ENCODE results near the gene SPAG7.
A peak's percentile ranks its signal among the peaks of the same experiment; 100 is the strongest.

Gene SPAG7

GRCh38 chr17:4967539-4968485, at the start of gene SPAG7:
TSS of gene SPAG7 (minus strand) at chr17:4967817. CDS start at chr17:4967804, 13 bp downstream.
- peak; percentile 83 to 87 for DNase-seq (ENCODE audit: low read depth in 2 of 2)

GRCh38 chr17:5014357-5014756, 46.7 kb upstream of the SPAG7 start:
- DNase-seq (ENCODE audit: low read depth in 2 of 2): no peak

GRCh38 chr17:5011928-5012327, 44.3 kb upstream of the SPAG7 start:
- no peak for DNase-seq (ENCODE audit: low read depth in 2 of 2)

- no peak for DNase-seq (ENCODE audit: low read depth in 2 of 2)
These were observed 35.7 kb upstream of the SPAG7 start for GRCh38 chr17:5003214-5003867.

- DNase-seq (ENCODE audit: low read depth in 2 of 2): no peak
These were observed 34.6 kb upstream of the SPAG7 start for GRCh38 chr17:5002121-5002788.

- no peak for DNase-seq (ENCODE audit: low read depth in 2 of 2)
These were observed 32.6 kb upstream of the SPAG7 start for GRCh38 chr17:5000237-5000639.

- DNase-seq (ENCODE audit: low read depth in 2 of 2): no peak
These were observed 31.9 kb upstream of the SPAG7 start for GRCh38 chr17:4999430-5000093.

GRCh38 chr17:4998732-4999429, 31.3 kb upstream of the SPAG7 start:
- no peak for DNase-seq (ENCODE audit: low read depth in 2 of 2)

- DNase-seq (ENCODE audit: low read depth in 2 of 2): no peak
These were observed 30.6 kb upstream of the SPAG7 start for GRCh38 chr17:4998027-4998731.

- DNase-seq (ENCODE audit: low read depth in 2 of 2): peak; percentile 81 to 86
These were observed 29.8 kb upstream of the SPAG7 start, which contains the start of the genes INCA1 and KIF1C for GRCh38 chr17:4997302-4998026. TSS of gene INCA1 (minus strand) at chr17:4997522. CDS start at chr17:4994437, 3,085 bp downstream. TSS of gene KIF1C (plus strand) at chr17:4997950. CDS start at chr17:5000247, 2,297 bp downstream.

- DNase-seq (ENCODE audit: low read depth in 2 of 2): no peak
These were observed 26.5 kb upstream of the SPAG7 start for GRCh38 chr17:4994081-4994595.

- DNase-seq (ENCODE audit: low read depth in 2 of 2): no peak
These were observed 20.4 kb upstream of the SPAG7 start for GRCh38 chr17:4987767-4988567.

- peak; percentile 78 to 79 for DNase-seq (ENCODE audit: low read depth in 2 of 2)
These were observed 19.5 kb upstream of the SPAG7 start, which contains the start of gene CAMTA2 for GRCh38 chr17:4986951-4987766. TSS of gene CAMTA2 (minus strand) at chr17:4987675. CDS start at chr17:4986222, 1,453 bp downstream.

GRCh38 chr17:4986403-4986802, 18.8 kb upstream of the SPAG7 start:
- no peak for DNase-seq (ENCODE audit: low read depth in 2 of 2)

GRCh38 chr17:4982305-4982704, 14.7 kb upstream of the SPAG7 start:
- DNase-seq (ENCODE audit: low read depth in 2 of 2): no peak

- no peak for DNase-seq (ENCODE audit: low read depth in 2 of 2)
These were observed 13.1 kb upstream of the SPAG7 start for GRCh38 chr17:4980644-4981216.

GRCh38 chr17:4978726-4979125, 11.1 kb upstream of the SPAG7 start:
- no peak for DNase-seq (ENCODE audit: low read depth in 2 of 2)

All from stimulated activated CD8-positive, alpha-beta memory T cell treated with anti-CD3 and anti-CD28 coated beads, Interleukin-2, amount 100 ng/mL, for 1 hour (primary cell).